Measurements from ENCODE around the gene ELAC2. TPM values are rescaled to one million over a fixed set of nuclear protein-coding genes. Genes with fewer than 3 reads are reported as not detected.

Gene ELAC2
- total RNA-seq, 5 donors from 2014 or later (not counting 1 experiment from before 2014, with no cell fraction given): 62.5 to 71.6 (median 66.4) TPM

- no peaks in the 10 kb centered on the region for H3K36me3 Mint-ChIP-seq
- H3K36me3 ChIP-seq (ENCODE audit: control insufficient read depth in 2 of 2, extremely low read depth in 1 of 2, insufficient read depth in 1 of 2, low read length in 1 of 2): no peaks in the 10 kb centered on the region
- H3K9me3 ChIP-seq: no peaks in the 10 kb centered on the region
- no peak overlapping the region for H3K27ac ChIP-seq (ENCODE audit: low read length)
- no peak overlapping the region for H3K4me3 ChIP-seq (ENCODE audit: control insufficient read depth in 1 of 2, extremely low read depth in 1 of 2, low read length in 1 of 2)
- H3K4me1 Mint-ChIP-seq: peaks cover 0 to 3% (median 3%) of the 10 kb centered on the region in 3 donors
- H3K4me3 Mint-ChIP-seq: no peak overlapping the region
- peaks cover 37 to 49% of the 10 kb centered on the region in 2 donors for H3K27me3 Mint-ChIP-seq
- 7% methylated on average over 12 of the region's 16 CpGs for WGBS (ENCODE audit: insufficient coverage)
- DNase-seq (no peak), ATAC-seq (replicated peaks in 1 of 4) (no peak)
- peaks cover 0 to 5% of the 10 kb centered on the region in 2 experiments for H3K4me1 ChIP-seq (ENCODE audit: control insufficient read depth in 1 of 2, extremely low read depth in 1 of 2, insufficient read depth in 2 of 2, low read length in 2 of 2)
- ChIA-PET POLR2A (no interaction called here), CTCF (no interaction called here)
- H3K27ac Mint-ChIP-seq: no peak overlapping the region
- H3K27me3 ChIP-seq (replicated peaks in 1 of 2; ENCODE audit: control insufficient read depth in 2 of 2, extremely low read depth in 1 of 2, insufficient read depth in 2 of 2, low read length in 1 of 2): peaks cover 0 to 25% of the 10 kb centered on the region in 2 experiments
- no peaks in the 10 kb centered on the region for H3K9me3 Mint-ChIP-seq
Observed at GRCh38 chr17:12973496-12974004, 44.3 kb downstream of the ELAC2 start.

DNA sequence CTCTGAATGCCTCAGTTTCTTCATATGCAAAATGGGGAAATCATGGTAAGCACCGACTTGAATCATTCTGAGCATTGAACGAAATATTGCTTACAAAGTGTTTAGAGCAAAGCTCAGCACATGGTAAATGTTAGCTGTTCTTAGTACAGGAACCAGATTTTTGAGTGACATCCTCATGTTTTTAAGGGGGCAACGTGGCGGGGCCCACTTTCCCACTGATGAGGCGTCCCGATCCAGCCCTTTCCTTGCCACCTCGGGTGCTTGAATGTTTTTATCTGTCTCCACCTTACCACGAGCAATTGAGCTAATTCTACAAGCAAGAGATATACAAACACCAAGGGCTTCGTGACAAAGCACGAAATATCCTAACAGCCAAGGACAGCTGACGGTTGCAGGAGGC lies 49.9 kb downstream of the ELAC2 start:
- peaks cover 16 to 21% of the 10 kb centered on the region in 2 donors for H3K27me3 Mint-ChIP-seq
- CTCF ChIA-PET: no interaction called here
- no peak for DNase-seq

GRCh38 chr17:12966413-12966812 lies 51.4 kb downstream of the ELAC2 start:
- ATAC-seq (replicated peaks in 1 of 4): no peak
- H3K9me3 ChIP-seq: no peaks in the 10 kb centered on the region
- DNase-seq: no peak
- no peaks in the 10 kb centered on the region for H3K4me1 ChIP-seq (ENCODE audit: control insufficient read depth in 1 of 2, extremely low read depth in 1 of 2, insufficient read depth in 2 of 2, low read length in 2 of 2)
- ChIA-PET CTCF (no interaction called here), POLR2A (no interaction called here)
- peaks cover 5 to 11% of the 10 kb centered on the region in 2 donors for H3K27me3 Mint-ChIP-seq
- H3K27ac ChIP-seq (ENCODE audit: low read length): no peak overlapping the region
- H3K27me3 ChIP-seq (replicated peaks in 1 of 2; ENCODE audit: control insufficient read depth in 2 of 2, extremely low read depth in 1 of 2, insufficient read depth in 2 of 2, low read length in 1 of 2): peaks cover 0 to 9% of the 10 kb centered on the region in 2 experiments
- H3K4me3 ChIP-seq (ENCODE audit: control insufficient read depth in 1 of 2, extremely low read depth in 1 of 2, low read length in 1 of 2): no peak overlapping the region
- no peaks in the 10 kb centered on the region for H3K9me3 Mint-ChIP-seq
- H3K36me3 ChIP-seq (ENCODE audit: control insufficient read depth in 2 of 2, extremely low read depth in 1 of 2, insufficient read depth in 1 of 2, low read length in 1 of 2): no peaks in the 10 kb centered on the region
- no peaks in the 10 kb centered on the region for H3K36me3 Mint-ChIP-seq
- 57% methylated on average over 2 of the region's 5 CpGs for WGBS (ENCODE audit: insufficient coverage)
- H3K4me1 Mint-ChIP-seq: no peaks in the 10 kb centered on the region
- no peak overlapping the region for H3K4me3 Mint-ChIP-seq
- H3K27ac Mint-ChIP-seq: no peak overlapping the region

More for the DNA sequence above, 49.9 kb downstream of the ELAC2 start:
- WGBS (ENCODE audit: insufficient coverage): 73% methylated on average over 9 of the region's 11 CpGs
- no peaks in the 10 kb centered on the region for H3K4me1 Mint-ChIP-seq
- no peak overlapping the region for H3K27ac Mint-ChIP-seq
- no peak overlapping the region for H3K4me3 Mint-ChIP-seq
- H3K27ac ChIP-seq (ENCODE audit: low read length): no peak overlapping the region
- no peaks in the 10 kb centered on the region for H3K9me3 Mint-ChIP-seq
- no peaks in the 10 kb centered on the region for H3K4me1 ChIP-seq (ENCODE audit: control insufficient read depth in 1 of 2, extremely low read depth in 1 of 2, insufficient read depth in 2 of 2, low read length in 2 of 2)
- H3K36me3 Mint-ChIP-seq: no peaks in the 10 kb centered on the region
- no peak for ATAC-seq (replicated peaks in 1 of 4)
- H3K9me3 ChIP-seq: no peaks in the 10 kb centered on the region
- H3K36me3 ChIP-seq (ENCODE audit: control insufficient read depth in 2 of 2, extremely low read depth in 1 of 2, insufficient read depth in 1 of 2, low read length in 1 of 2): no peaks in the 10 kb centered on the region
- no peak overlapping the region for H3K4me3 ChIP-seq (ENCODE audit: control insufficient read depth in 1 of 2, extremely low read depth in 1 of 2, low read length in 1 of 2)
- H3K27me3 ChIP-seq (replicated peaks in 1 of 2; ENCODE audit: control insufficient read depth in 2 of 2, extremely low read depth in 1 of 2, insufficient read depth in 2 of 2, low read length in 1 of 2): peaks cover 0 to 11% of the 10 kb centered on the region in 2 experiments
- POLR2A ChIA-PET: no interaction called here

GRCh38 chr17:12965988-12966387 lies 51.8 kb downstream of the ELAC2 start:
- WGBS (ENCODE audit: insufficient coverage): no CpG with 5 or more reads among the region's 3 CpGs
- Histone ChIP-seq H3K27me3 (replicated peaks in 1 of 2; ENCODE audit: control insufficient read depth in 2 of 2, extremely low read depth in 1 of 2, insufficient read depth in 2 of 2, low read length in 1 of 2) (peaks cover 0 to 7% of the 10 kb centered on the region in 2 experiments), H3K4me3 (ENCODE audit: control insufficient read depth in 1 of 2, extremely low read depth in 1 of 2, low read length in 1 of 2) (no peak overlapping the region), H3K9me3 (no peaks in the 10 kb centered on the region), H3K27ac (ENCODE audit: low read length) (no peak overlapping the region), H3K4me1 (ENCODE audit: control insufficient read depth in 1 of 2, extremely low read depth in 1 of 2, insufficient read depth in 2 of 2, low read length in 2 of 2) (no peaks in the 10 kb centered on the region), H3K36me3 (ENCODE audit: control insufficient read depth in 2 of 2, extremely low read depth in 1 of 2, insufficient read depth in 1 of 2, low read length in 1 of 2) (no peaks in the 10 kb centered on the region)
- POLR2A ChIA-PET: interaction anchor here in 1 of 2 donors (0.6 to 0.7 kb wide), 2 partner anchors 27 to 1639 kb away, joined by 3 to 5 read pairs; no protein-coding TSS in a partner anchor
- DNase-seq: no peak
- Mint-ChIP-seq H3K27ac (no peak overlapping the region), H3K4me1 (no peaks in the 10 kb centered on the region), H3K27me3 (peaks cover 2 to 9% of the 10 kb centered on the region in 2 donors), H3K36me3 (no peaks in the 10 kb centered on the region), H3K4me3 (no peak overlapping the region), H3K9me3 (no peaks in the 10 kb centered on the region)
- no peak for ATAC-seq (replicated peaks in 1 of 4)
- CTCF ChIA-PET: no interaction called here

DNA sequence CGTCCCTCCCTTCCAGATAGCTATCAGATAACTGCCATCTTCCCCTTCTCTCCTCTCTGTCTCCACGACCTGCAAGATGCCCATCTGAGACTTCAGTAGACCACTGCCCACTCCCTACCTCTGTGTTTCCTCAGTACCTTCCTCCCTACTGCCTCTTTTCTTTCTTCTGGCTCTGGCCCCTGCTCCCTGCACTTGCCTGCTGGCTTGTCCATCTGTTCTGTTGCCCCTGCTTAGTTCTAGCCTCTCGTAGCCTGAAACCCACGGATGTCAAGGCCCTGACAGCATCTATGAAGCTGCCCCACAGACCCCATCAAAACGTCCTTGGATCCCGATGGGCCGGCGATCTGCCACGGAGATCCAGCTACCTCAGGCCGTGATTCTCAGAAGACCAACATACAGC lies 53.0 kb downstream of the ELAC2 start:
- Mint-ChIP-seq H3K4me3 (no peak overlapping the region), H3K4me1 (no peaks in the 10 kb centered on the region), H3K36me3 (no peaks in the 10 kb centered on the region), H3K27ac (no peak overlapping the region), H3K27me3 (peaks cover 2 to 9% of the 10 kb centered on the region in 2 donors), H3K9me3 (no peaks in the 10 kb centered on the region)
- ChIA-PET POLR2A (no interaction called here), CTCF (no interaction called here)
- 77% methylated on average over 10 of the region's 10 CpGs for WGBS (ENCODE audit: insufficient coverage)
- Histone ChIP-seq H3K9me3 (no peaks in the 10 kb centered on the region), H3K27ac (ENCODE audit: low read length) (no peak overlapping the region), H3K27me3 (replicated peaks in 1 of 2; ENCODE audit: control insufficient read depth in 2 of 2, extremely low read depth in 1 of 2, insufficient read depth in 2 of 2, low read length in 1 of 2) (peaks cover 0 to 7% of the 10 kb centered on the region in 2 experiments), H3K4me1 (ENCODE audit: control insufficient read depth in 1 of 2, extremely low read depth in 1 of 2, insufficient read depth in 2 of 2, low read length in 2 of 2) (no peaks in the 10 kb centered on the region), H3K4me3 (ENCODE audit: control insufficient read depth in 1 of 2, extremely low read depth in 1 of 2, low read length in 1 of 2) (no peak overlapping the region), H3K36me3 (ENCODE audit: control insufficient read depth in 2 of 2, extremely low read depth in 1 of 2, insufficient read depth in 1 of 2, low read length in 1 of 2) (no peaks in the 10 kb centered on the region)
- DNase-seq (no peak), ATAC-seq (replicated peaks in 1 of 4) (no peak)

GRCh38 chr17:12964162-12964561 lies 53.7 kb downstream of the ELAC2 start:
- Mint-ChIP-seq H3K36me3 (no peaks in the 10 kb centered on the region), H3K4me1 (no peaks in the 10 kb centered on the region), H3K27ac (no peak overlapping the region), H3K27me3 (peaks cover 2 to 8% of the 10 kb centered on the region in 2 donors), H3K9me3 (no peaks in the 10 kb centered on the region), H3K4me3 (no peak overlapping the region)
- Histone ChIP-seq H3K36me3 (ENCODE audit: control insufficient read depth in 2 of 2, extremely low read depth in 1 of 2, insufficient read depth in 1 of 2, low read length in 1 of 2) (no peaks in the 10 kb centered on the region), H3K27me3 (replicated peaks in 1 of 2; ENCODE audit: control insufficient read depth in 2 of 2, extremely low read depth in 1 of 2, insufficient read depth in 2 of 2, low read length in 1 of 2) (peaks cover 0 to 7% of the 10 kb centered on the region in 2 experiments), H3K4me1 (ENCODE audit: control insufficient read depth in 1 of 2, extremely low read depth in 1 of 2, insufficient read depth in 2 of 2, low read length in 2 of 2) (no peaks in the 10 kb centered on the region), H3K27ac (ENCODE audit: low read length) (no peak overlapping the region), H3K9me3 (no peaks in the 10 kb centered on the region), H3K4me3 (ENCODE audit: control insufficient read depth in 1 of 2, extremely low read depth in 1 of 2, low read length in 1 of 2) (no peak overlapping the region)
- CTCF ChIA-PET: no interaction called here
- POLR2A ChIA-PET: no interaction called here
- WGBS (ENCODE audit: insufficient coverage): 70% methylated on average over 5 of the region's 5 CpGs
- DNase-seq (no peak), ATAC-seq (replicated peaks in 1 of 4) (no peak)

GRCh38 chr17:12963505-12963904 lies 54.3 kb downstream of the ELAC2 start:
- Mint-ChIP-seq H3K9me3 (peaks cover 0 to 5% (median 0%) of the 10 kb centered on the region in 3 donors), H3K4me3 (no peak overlapping the region), H3K27ac (no peak overlapping the region), H3K4me1 (no peaks in the 10 kb centered on the region), H3K27me3 (peaks cover 2 to 5% of the 10 kb centered on the region in 2 donors), H3K36me3 (no peaks in the 10 kb centered on the region)
- POLR2A ChIA-PET: no interaction called here
- Histone ChIP-seq H3K36me3 (ENCODE audit: control insufficient read depth in 2 of 2, extremely low read depth in 1 of 2, insufficient read depth in 1 of 2, low read length in 1 of 2) (no peaks in the 10 kb centered on the region), H3K4me1 (ENCODE audit: control insufficient read depth in 1 of 2, extremely low read depth in 1 of 2, insufficient read depth in 2 of 2, low read length in 2 of 2) (no peaks in the 10 kb centered on the region), H3K9me3 (no peaks in the 10 kb centered on the region), H3K27ac (ENCODE audit: low read length) (no peak overlapping the region), H3K27me3 (replicated peaks in 1 of 2; ENCODE audit: control insufficient read depth in 2 of 2, extremely low read depth in 1 of 2, insufficient read depth in 2 of 2, low read length in 1 of 2) (peaks cover 0 to 7% of the 10 kb centered on the region in 2 experiments), H3K4me3 (ENCODE audit: control insufficient read depth in 1 of 2, extremely low read depth in 1 of 2, low read length in 1 of 2) (no peak overlapping the region)
- DNase-seq: no peak
- CTCF ChIA-PET: no interaction called here
- ATAC-seq (replicated peaks in 1 of 4): no peak
- WGBS (ENCODE audit: insufficient coverage): 67% methylated on average over 3 of the region's 7 CpGs

Data from T-cell (primary cell).